Left lung (tissue), 10 donors: Measurements from ENCODE around the gene MAU2. TPM values are rescaled to one million over a fixed set of nuclear protein-coding genes. Genes with fewer than 3 reads are reported as not detected.

Source experiments
- ATAC-seq: fragments of 200-7000 bp; cut with Tn5 transposase; one replicate; pipeline ENCODE4 v1.9.1; 2020; ENCODE audit warnings: moderate library complexity
- DNase-seq, 4 donors: peaks; one replicate each; pipeline ENCODE4 v3.0.0-alpha.2; 2013 to 2020
- H3K27ac ChIP-seq, 2 donors: fragments of 200-600 bp; sonication (generic) in 1 of 2; one replicate each; pipeline versions ENCODE4 v1.5.0 to v1.8.0; 2020 to 2021
- H3K27me3 ChIP-seq, 2 donors: fragments of 200-600 bp; sonication (generic) in 1 of 2; one replicate each; pipeline versions ENCODE4 v1.5.0 to v1.8.0; 2020 to 2021
- H3K36me3 ChIP-seq, 2 donors: fragments of 200-600 bp; sonication (generic) in 1 of 2; one replicate each; pipeline versions ENCODE4 v1.5.0 to v1.8.0; 2020 to 2021
- H3K4me1 ChIP-seq, 2 donors: fragments of 200-600 bp; one replicate each; pipeline ENCODE4 v1.8.0; 2021
- H3K4me3 ChIP-seq, 2 donors: fragments of 200-600 bp; sonication (generic) in 1 of 2; one replicate each; pipeline versions ENCODE4 v1.5.0 to v1.8.0; 2020 to 2021; ENCODE audit warnings: mild to moderate bottlenecking in 1 of 2
- H3K9me3 ChIP-seq, 2 donors: fragments of 200-600 bp; sonication (generic) in 1 of 2; one replicate each; pipeline versions ENCODE4 v1.5.0 to v1.8.0; 2020 to 2021
- CTCF ChIP-seq, 2 donors: fragments of 200-600 bp; sonication (generic) in 1 of 2; IDR thresholded peaks; one replicate each; pipeline versions ENCODE4 v1.5.0 to v1.8.0; 2021; ENCODE audit warnings: antibody characterized with exemption in 2 of 2
- intact Hi-C, 2 donors: fragments of 100-400 bp; cut with DNase I; formaldehyde crosslinking; loops; one replicate each; pipeline versions ENCODE4 v1.11.2 to v1.14.2; 2022
- polyA plus RNA-seq, 6 donors: library from polyadenylated mRNA; unstranded; fragments of 120-200 nt; gene quantifications; one replicate each; pipeline ENCODE4 v1.2.1, GENCODE V29; 2013; ENCODE audit not compliant: insufficient read length in 6 of 6
- total RNA-seq, 2 donors: library from RNA; stranded (reverse); fragmentation: NEBNext Ultra II Directional; extraction: Animal tissue kit (Norgen Biotek cat#: 25700); gene quantifications; one replicate each; pipeline ENCODE4 v1.2.1, GENCODE V29; 2021
- donor health status: DM: no; HTN: yes; CAD: no.
- donor health status: DM: no; HTN: no; CAD: no.

MAU2 gene
- total and polyA plus RNA-seq, 8 donors = 46.7 to 80.3 (median 65.3) TPM

DNA sequence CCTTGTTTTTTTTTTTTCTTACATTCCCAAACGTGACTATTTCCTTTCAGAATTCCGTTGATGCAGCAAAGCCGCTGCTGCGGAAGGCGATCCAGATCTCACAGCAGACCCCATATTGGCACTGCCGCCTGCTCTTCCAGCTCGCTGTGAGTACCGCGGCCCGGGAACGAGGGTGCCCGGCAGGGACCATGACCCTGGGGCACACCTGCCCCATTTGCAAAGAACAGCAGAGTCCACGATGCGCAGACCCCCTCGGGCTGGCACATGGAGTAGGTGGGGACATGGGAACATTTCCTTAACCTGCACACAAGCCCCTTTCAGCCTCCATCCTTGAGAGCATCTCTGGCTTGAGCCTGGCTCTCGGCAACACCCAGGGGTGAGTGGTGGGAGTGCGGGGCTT, 16.5 kb downstream of the MAU2 start:
- H3K36me3 ChIP-seq = peaks cover 0 to 100% of the 10 kb centered on the region in 2 donors
- intact Hi-C loops = no loop called here
- H3K9me3 ChIP-seq = no peaks in the 10 kb centered on the region
- no peaks in the 10 kb centered on the region for H3K27me3 ChIP-seq
- DNase-seq = no peak
- no peak overlapping the region for H3K27ac ChIP-seq
- no peaks in the 10 kb centered on the region for H3K4me1 ChIP-seq
- no peak overlapping the region for H3K4me3 ChIP-seq
- no peak for TF ChIP-seq CTCF (IDR thresholded peaks at IDR 0.05)
- ATAC-seq = no peak

GRCh38 chr19:19338082-19338481, 17.5 kb downstream of the MAU2 start:
- Histone ChIP-seq H3K4me1 (no peaks in the 10 kb centered on the region), H3K27me3 (no peaks in the 10 kb centered on the region), H3K36me3 (peaks cover 0 to 100% of the 10 kb centered on the region in 2 donors), H3K27ac (no peak overlapping the region), H3K4me3 (no peak overlapping the region), H3K9me3 (no peaks in the 10 kb centered on the region)
- intact Hi-C loops = no loop called here
- no peak for ATAC-seq
- TF ChIP-seq CTCF (IDR thresholded peaks at IDR 0.05) = no peak
- DNase-seq = no peak

DNA sequence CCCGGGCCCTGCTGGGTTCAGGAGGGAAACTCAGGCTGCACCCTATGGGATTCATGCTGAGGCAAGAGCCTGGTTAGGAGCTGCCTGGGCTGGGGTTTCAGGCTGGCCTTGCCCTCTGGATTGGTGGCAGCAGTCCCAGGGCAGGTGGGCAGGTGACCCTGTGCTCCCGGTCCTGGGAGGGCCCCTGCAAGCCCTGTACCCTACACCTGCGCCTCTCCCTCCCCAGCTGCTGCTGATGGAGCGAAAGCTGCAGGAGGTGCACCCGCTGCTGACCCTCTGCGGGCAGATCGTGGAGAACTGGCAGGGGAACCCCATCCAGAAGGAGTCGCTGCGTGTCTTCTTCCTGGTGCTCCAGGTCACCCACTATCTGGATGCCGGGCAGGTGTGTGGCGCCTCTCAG, 20.4 kb downstream of the MAU2 start:
- H3K36me3 ChIP-seq = peaks cover 0 to 100% of the 10 kb centered on the region in 2 donors
- intact Hi-C loops = no loop called here
- no peaks in the 10 kb centered on the region for H3K27me3 ChIP-seq
- no peak for TF ChIP-seq CTCF (IDR thresholded peaks at IDR 0.05)
- DNase-seq (no peak), ATAC-seq (no peak)
- H3K9me3 ChIP-seq = no peaks in the 10 kb centered on the region
- H3K4me3 ChIP-seq = no peak overlapping the region
- H3K4me1 ChIP-seq = no peaks in the 10 kb centered on the region
- no peak overlapping the region for H3K27ac ChIP-seq

GRCh38 chr19:19342086-19343015, 21.7 kb downstream of the MAU2 start:
- peak; percentile 66 to 71 for TF ChIP-seq CTCF (IDR thresholded peaks at IDR 0.05)
- intact Hi-C loops = no loop called here
- DNase-seq = peak in 3 of 4 donors; percentile 57 to 89 (median 65)
- H3K4me1 ChIP-seq = no peaks in the 10 kb centered on the region
- no peaks in the 10 kb centered on the region for H3K9me3 ChIP-seq
- no peak overlapping the region for H3K4me3 ChIP-seq
- peak; percentile 92 for ATAC-seq
- H3K27ac ChIP-seq = no peak overlapping the region
- peaks cover 0 to 100% of the 10 kb centered on the region in 2 donors for H3K36me3 ChIP-seq
- no peaks in the 10 kb centered on the region for H3K27me3 ChIP-seq

GRCh38 chr19:19343016-19343362, 22.4 kb downstream of the MAU2 start:
- no peaks in the 10 kb centered on the region for H3K9me3 ChIP-seq
- TF ChIP-seq CTCF (IDR thresholded peaks at IDR 0.05) = no peak
- H3K4me1 ChIP-seq = no peaks in the 10 kb centered on the region
- no peak for DNase-seq
- no peak overlapping the region for H3K27ac ChIP-seq
- intact Hi-C loops = no loop called here
- no peak for ATAC-seq
- peaks cover 0 to 100% of the 10 kb centered on the region in 2 donors for H3K36me3 ChIP-seq
- H3K27me3 ChIP-seq = no peaks in the 10 kb centered on the region
- H3K4me3 ChIP-seq = no peak overlapping the region
